Measurements from ENCODE around the gene LRCH1.

GRCh38 chr13:46783504-46783903 lies 230.5 kb downstream of the LRCH1 start:
- TF ChIP-seq CTCF (conservative IDR thresholded peaks at IDR 0.05 in 1 of 2, IDR thresholded peaks at IDR 0.05 in 1 of 2; ENCODE audit: low read depth in 1 of 2, low read length in 2 of 2) (no peak), EZH2 (IDR thresholded peaks at IDR 0.05; ENCODE audit: low read length, missing control alignments) (no peak)

Measured in fibroblast of lung (primary cell).